Activated CD4-positive, alpha-beta T cell treated with anti-CD3 and anti-CD28 coated beads, Interleukin-2, amount 10 ng/mL, durations not matched to agents 7 days and 5 days (primary cell): ENCODE data around the gene PNMT. TPM values are rescaled to one million over a fixed set of nuclear protein-coding genes. Genes with fewer than 3 reads are reported as not detected.

ENCODE experiments used
- CTCF ChIA-PET: fragments of 350-600 bp; sonication (Branson Sonifier 250); formaldehyde crosslinking; loops from one replicate; lab custom pipeline; 2021; ENCODE audit warnings: antibody characterized with exemption; lab: Charles Lee
- POLR2A ChIA-PET: fragments of 350-600 bp; sonication (Branson Sonifier 250); formaldehyde crosslinking; loops from one replicate; lab custom pipeline; 2021; ENCODE audit warnings: antibody characterized with exemption; lab: Charles Lee
- DNase-seq: peaks from one replicate; pipeline ENCODE4 v3.0.0-alpha.2; 2020
- H3K27ac Mint-ChIP-seq: one replicate; pipeline ENCODE4 v1.8.0; 2021; ENCODE audit warnings: mild to moderate bottlenecking, moderate library complexity, mixed read lengths
- H3K27me3 Mint-ChIP-seq: one replicate; pipeline ENCODE4 v1.8.0; 2021; ENCODE audit warnings: mixed read lengths
- H3K36me3 Mint-ChIP-seq: one replicate; pipeline ENCODE4 v1.8.0; 2021; ENCODE audit warnings: low read depth, mixed read lengths
- H3K4me1 Mint-ChIP-seq: one replicate; pipeline ENCODE4 v1.8.0; 2021; ENCODE audit warnings: mixed read lengths
- H3K4me3 Mint-ChIP-seq: one replicate; pipeline ENCODE4 v1.8.0; 2021; ENCODE audit warnings: mild to moderate bottlenecking, moderate library complexity, mixed read lengths
- H3K9me3 Mint-ChIP-seq: one replicate; pipeline ENCODE4 v1.8.0; 2021; ENCODE audit warnings: mixed read lengths
- total RNA-seq, 2 experiments: library from RNA; stranded (reverse); gene quantifications; one replicate each; pipeline ENCODE4 v1.2.3, GENCODE V29; 2021

PNMT gene
- total RNA-seq, 2 experiments from 2014 or later = 0.19 TPM; not detected in 1

- H3K4me3 Mint-ChIP-seq = no peak overlapping the region
- H3K9me3 Mint-ChIP-seq = no peaks in the 10 kb centered on the region
- H3K4me1 Mint-ChIP-seq = peaks cover 13% of the 10 kb centered on the region
- peaks cover 18% of the 10 kb centered on the region for H3K36me3 Mint-ChIP-seq
- POLR2A ChIA-PET = no interaction called here
- H3K27me3 Mint-ChIP-seq = peaks cover 1% of the 10 kb centered on the region
- no peak for DNase-seq
- CTCF ChIA-PET = interaction anchor here (0.6 to 1.1 kb wide), 4 partner anchors 10 to 271 kb away, joined by 3 read pairs; no protein-coding TSS in a partner anchor
- H3K27ac Mint-ChIP-seq = no peak overlapping the region
These were observed 7.6 kb upstream of the PNMT start for GRCh38 chr17:39660397-39661385.

GRCh38 chr17:39661744-39662541 is 6.3 kb upstream of the PNMT start:
- peaks cover 10% of the 10 kb centered on the region for H3K27me3 Mint-ChIP-seq
- H3K4me3 Mint-ChIP-seq = no peak overlapping the region
- H3K27ac Mint-ChIP-seq = peak overlapping the region; percentile 54
- CTCF ChIA-PET = interaction anchor here (1.1 kb wide), 1 partner anchor 11 kb away, joined by 3 read pairs; no protein-coding TSS in a partner anchor
- POLR2A ChIA-PET = no interaction called here
- peaks cover 13% of the 10 kb centered on the region for H3K4me1 Mint-ChIP-seq
- peaks cover 17% of the 10 kb centered on the region for H3K36me3 Mint-ChIP-seq
- no peaks in the 10 kb centered on the region for H3K9me3 Mint-ChIP-seq
- no peak for DNase-seq

- Mint-ChIP-seq H3K4me3 (no peak overlapping the region), H3K27ac (no peak overlapping the region), H3K9me3 (no peaks in the 10 kb centered on the region), H3K4me1 (peaks cover 13% of the 10 kb centered on the region), H3K36me3 (peaks cover 17% of the 10 kb centered on the region), H3K27me3 (peaks cover 12% of the 10 kb centered on the region)
- ChIA-PET CTCF (no interaction called here), POLR2A (no interaction called here)
- no peak for DNase-seq
These were observed 5.5 kb upstream of the PNMT start for GRCh38 chr17:39662551-39663339.

GRCh38 chr17:39663340-39663687 is 4.9 kb upstream of the PNMT start:
- ChIA-PET CTCF (interaction anchor here (0.9 kb wide), 1 partner anchor 10 kb away, joined by 5 read pairs; no protein-coding TSS in a partner anchor), POLR2A (no interaction called here)
- no peak overlapping the region for H3K27ac Mint-ChIP-seq
- peaks cover 14% of the 10 kb centered on the region for H3K27me3 Mint-ChIP-seq
- peaks cover 13% of the 10 kb centered on the region for H3K4me1 Mint-ChIP-seq
- no peak for DNase-seq
- peaks cover 14% of the 10 kb centered on the region for H3K36me3 Mint-ChIP-seq
- no peaks in the 10 kb centered on the region for H3K9me3 Mint-ChIP-seq
- no peak overlapping the region for H3K4me3 Mint-ChIP-seq

GRCh38 chr17:39663688-39664580 is 4.3 kb upstream of the PNMT start:
- Mint-ChIP-seq H3K27ac (no peak overlapping the region), H3K9me3 (no peaks in the 10 kb centered on the region), H3K4me3 (no peak overlapping the region), H3K27me3 (peaks cover 19% of the 10 kb centered on the region), H3K4me1 (peaks cover 14% of the 10 kb centered on the region), H3K36me3 (peaks cover 10% of the 10 kb centered on the region)
- no peak for DNase-seq
- POLR2A ChIA-PET = no interaction called here
- CTCF ChIA-PET = interaction anchor here (0.9 kb wide), 1 partner anchor 10 kb away, joined by 5 read pairs; no protein-coding TSS in a partner anchor

- POLR2A ChIA-PET = no interaction called here
- Mint-ChIP-seq H3K27ac (peak within 1 kb of the TSS; percentile 19), H3K4me1 (peaks cover 6% of the 10 kb centered on the region), H3K9me3 (no peaks in the 10 kb centered on the region), H3K27me3 (peaks cover 24% of the 10 kb centered on the region), H3K36me3 (peaks cover 8% of the 10 kb centered on the region), H3K4me3 (no peak within 1 kb of the TSS)
- DNase-seq = no peak
- CTCF ChIA-PET = interaction anchor here (0.5 to 3.0 kb wide), 4 partner anchors 10 to 72 kb away, joined by 3 to 22 read pairs (median 6); no protein-coding TSS in a partner anchor
These were observed 3.4 kb upstream of the PNMT start, which contains the start of gene TCAP for GRCh38 chr17:39664581-39665561. TCAP (plus strand) TSS chr17:39665349; CDS start chr17:39665360, 11 bp downstream.

- Mint-ChIP-seq H3K27ac (no peak overlapping the region), H3K9me3 (no peaks in the 10 kb centered on the region), H3K4me3 (no peak overlapping the region), H3K27me3 (peaks cover 28% of the 10 kb centered on the region), H3K4me1 (peaks cover 5% of the 10 kb centered on the region), H3K36me3 (peaks cover 7% of the 10 kb centered on the region)
- DNase-seq = no peak
- POLR2A ChIA-PET = interaction anchor here (0.5 kb wide), 1 partner anchor 16 kb away, joined by 3 read pairs; no protein-coding TSS in a partner anchor
- CTCF ChIA-PET = interaction anchor here (0.5 to 3.0 kb wide), 8 partner anchors 9 to 73 kb away, joined by 3 to 22 read pairs (median 3); partner anchors contain the start of gene PGAP3
These were observed 2.5 kb upstream of the PNMT start for GRCh38 chr17:39665642-39666224.

- peaks cover 5% of the 10 kb centered on the region for H3K36me3 Mint-ChIP-seq
- ChIA-PET CTCF (interaction anchor here (0.7 to 3.0 kb wide), 9 partner anchors 9 to 62 kb away, joined by 3 to 22 read pairs (median 3); partner anchors contain the start of gene PGAP3), POLR2A (interaction anchor here (0.5 kb wide), 1 partner anchor 15 kb away, joined by 3 read pairs; no protein-coding TSS in a partner anchor)
- no peaks in the 10 kb centered on the region for H3K9me3 Mint-ChIP-seq
- DNase-seq = no peak
- H3K27ac Mint-ChIP-seq = peak overlapping the region; percentile 19
- H3K4me3 Mint-ChIP-seq = no peak overlapping the region
- H3K4me1 Mint-ChIP-seq = peaks cover 5% of the 10 kb centered on the region
- H3K27me3 Mint-ChIP-seq = peaks cover 28% of the 10 kb centered on the region
These were observed 2.0 kb upstream of the PNMT start for GRCh38 chr17:39666231-39666600.

GRCh38 chr17:39666601-39667261 is 1.5 kb upstream of the PNMT start:
- Mint-ChIP-seq H3K27me3 (peaks cover 28% of the 10 kb centered on the region), H3K4me1 (peaks cover 5% of the 10 kb centered on the region), H3K27ac (no peak overlapping the region), H3K4me3 (no peak overlapping the region), H3K9me3 (no peaks in the 10 kb centered on the region), H3K36me3 (no peaks in the 10 kb centered on the region)
- ChIA-PET CTCF (interaction anchor here (0.7 to 3.0 kb wide), 8 partner anchors 8 to 61 kb away, joined by 3 to 22 read pairs (median 4); partner anchors contain the start of gene PGAP3), POLR2A (no interaction called here)
- no peak for DNase-seq
